Measurements from ENCODE around the gene SPTLC1. TPM values are rescaled to one million over a fixed set of nuclear protein-coding genes. Genes with fewer than 3 reads are reported as not detected.
A peak's percentile ranks its signal among the peaks of the same experiment; 100 is the strongest.
"Not testable (repeated sequence)": the region's sequence is repeated elsewhere in the genome, so short reads cannot be mapped to it uniquely, and the experiment has no call there.

The SPTLC1 gene
- total and polyA plus RNA-seq, 2 of the 8 experiments (the other 6 are each of a cell fraction or from before 2014, with no cell fraction given) = 34.2 to 62.1 TPM

DNA sequence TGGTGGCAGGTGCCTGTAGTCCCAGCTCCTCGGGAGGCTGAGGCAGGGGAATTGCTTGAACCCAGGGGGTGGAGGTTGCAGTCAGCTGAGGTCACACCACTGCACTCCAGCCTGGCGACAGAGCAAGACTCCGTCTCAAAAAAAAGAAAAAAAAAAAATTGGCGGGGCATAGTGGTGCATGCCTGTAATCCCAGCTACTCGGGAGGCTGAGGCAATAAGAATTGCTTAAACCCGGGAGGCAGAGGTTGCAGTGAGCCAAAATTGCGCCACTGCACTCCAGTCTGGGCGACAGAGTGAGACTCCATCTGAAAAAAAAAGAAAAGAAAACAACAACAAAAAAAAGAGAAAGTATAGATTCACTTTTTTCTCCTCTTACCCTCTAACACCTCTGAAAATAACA, 105.0 kb downstream of the SPTLC1 start:
- H3K4ac ChIP-seq (replicated peaks; ENCODE audit: insufficient read length, low read depth, low read length); H3K36me3 ChIP-seq (ENCODE audit: control insufficient read depth in 2 of 4, insufficient read depth in 4 of 4, low read length in 3 of 4); H4K5ac ChIP-seq (ENCODE audit: insufficient read length, low read depth, low read length); H2AK5ac ChIP-seq (ENCODE audit: low read depth, low read length); H2BK20ac ChIP-seq (ENCODE audit: low read length); H3K4me1 ChIP-seq (replicated peaks in 1 of 4; ENCODE audit: control insufficient read depth in 3 of 4, insufficient read depth in 4 of 4, low read length in 3 of 4); H3K27ac ChIP-seq (ENCODE audit: low read depth, low read length); H3K9me3 ChIP-seq (ENCODE audit: insufficient read depth in 2 of 2, low read depth in 1 of 2, low read length in 1 of 2); H3K14ac ChIP-seq (ENCODE audit: insufficient read length); H2BK12ac ChIP-seq (ENCODE audit: low read depth, low read length); H2BK120ac ChIP-seq (replicated peaks; ENCODE audit: low read depth, low read length); H2BK5ac ChIP-seq (ENCODE audit: low read depth, low read length); H3K18ac ChIP-seq (ENCODE audit: extremely low read depth, low read length); H3K9ac ChIP-seq (replicated peaks in 1 of 4; ENCODE audit: extremely low read depth in 1 of 4, low read depth in 3 of 4, low read length in 3 of 4); H3K4me2 ChIP-seq (ENCODE audit: insufficient read depth in 1 of 2, low read depth in 2 of 2, low read length in 2 of 2); H4K8ac ChIP-seq (ENCODE audit: extremely low read depth, insufficient read depth, low read length); H3K56ac ChIP-seq (replicated peaks; ENCODE audit: insufficient read length, low read depth, low read length); H3K4me3 ChIP-seq (ENCODE audit: extremely low read depth in 1 of 4, insufficient read depth in 2 of 4, low read depth in 3 of 4, low read length in 4 of 4); H4K91ac ChIP-seq (replicated peaks; ENCODE audit: insufficient read length, low read length); H3K79me2 ChIP-seq (ENCODE audit: control insufficient read depth in 1 of 2, insufficient read depth in 2 of 2, low read length in 2 of 2); H2BK15ac ChIP-seq (ENCODE audit: low read length); H3K79me1 ChIP-seq (ENCODE audit: low read depth, low read length); H2AFZ ChIP-seq (ENCODE audit: low read length); H3K23ac ChIP-seq (ENCODE audit: insufficient read length); H3K23me2 ChIP-seq (ENCODE audit: low read depth, low read length); H4K20me1 ChIP-seq (replicated peaks in 1 of 2; ENCODE audit: control insufficient read depth in 1 of 2, insufficient read depth in 2 of 2, low read length in 2 of 2); POLR2A ChIA-PET (ENCODE audit: partially characterized antibody); H3K27me3 ChIP-seq (replicated peaks in 1 of 4; ENCODE audit: control insufficient read depth in 3 of 4, extremely low read depth in 1 of 4, insufficient read depth in 3 of 4, low read length in 3 of 4); FAIRE-seq: not testable (repeated sequence)
- DNase-seq (ENCODE audit: low read depth in 1 of 2, low spot score in 2 of 2) = peak in 1 of 2 experiments; percentile 27
- CTCF ChIA-PET (ENCODE audit: partially characterized antibody) = interaction anchor here (0.6 kb wide), 1 partner anchor 261 kb away, joined by 3 read pairs; no protein-coding TSS in a partner anchor
- 93% methylated on average over 5 of the region's 8 CpGs; no CpG with 5 or more reads in 1 of the 2 experiments for WGBS, 2 experiments (ENCODE audit: extremely low coverage in 1 of 2, insufficient coverage in 1 of 2, insufficient read length in 1 of 2, insufficient replicate concordance in 2 of 2, low coverage in 1 of 2, low lambda C conversion rate in 2 of 2, missing lambda C conversion rate in 1 of 2)
